Keratinocyte (primary cell): Measurements from ENCODE around the gene PCDH9. TPM values are rescaled to one million over a fixed set of nuclear protein-coding genes. Genes with fewer than 3 reads are reported as not detected.

Source experiments
- DNase-seq: peaks from one replicate; pipeline ENCODE4 v3.0.0-alpha.2; 2011; ENCODE audit warnings: low read depth, missing footprints, low spot score
- FAIRE-seq: peaks from 2 replicates; lab custom pipeline; 2011; peaks lifted over from hg19 to GRCh38; lab: Jason Lieb, UNC
- H2AFZ ChIP-seq: 2 replicates; pipeline ENCODE4 v1.6.0; 2012; ENCODE audit warnings: low read length, control low read depth, inconsistent platforms; ENCODE audit not compliant: control insufficient read depth
- H3K27ac ChIP-seq: 2 replicates; pipeline ENCODE4 v1.5.1; 2011; ENCODE audit warnings: low read length; ENCODE audit not compliant: control insufficient read depth, insufficient read depth
- H3K27me3 ChIP-seq: 3 replicates; pipeline ENCODE4 v1.6.0; 2011; ENCODE audit warnings: low read length; ENCODE audit not compliant: control insufficient read depth, insufficient read depth; ENCODE audit errors: extremely low read depth
- H3K36me3 ChIP-seq, 2 experiments: 2 replicates in 1 of 2; 3 replicates in 1 of 2; pipeline ENCODE4 v1.5.1; 2011; ENCODE audit warnings: low read length in 2 of 2, mild to moderate bottlenecking in 1 of 2; ENCODE audit not compliant: control insufficient read depth in 2 of 2, insufficient read depth in 2 of 2; ENCODE audit errors: extremely low read depth in 1 of 2
- H3K4me1 ChIP-seq: 3 replicates; pipeline ENCODE4 v1.5.1; 2011; ENCODE audit warnings: low read length; ENCODE audit not compliant: control insufficient read depth, insufficient read depth; ENCODE audit errors: extremely low read depth
- H3K4me2 ChIP-seq: 3 replicates; pipeline ENCODE4 v1.6.0; 2011; ENCODE audit warnings: low read depth, low read length; ENCODE audit not compliant: control insufficient read depth, insufficient read depth; ENCODE audit errors: extremely low read depth
- H3K4me3 ChIP-seq, 3 experiments: fragments of 200-600 bp in 1 of 3; sonication (generic) in 1 of 3; 2 replicates in 2 of 3; 3 replicates in 1 of 3; pipeline ENCODE4 v1.5.1; 2011 to 2016; ENCODE audit warnings: low read length in 3 of 3, mild to moderate bottlenecking in 3 of 3, control low read depth in 2 of 3, inconsistent platforms in 1 of 3, low read depth in 1 of 3, mixed read lengths in 1 of 3, mixed run types in 1 of 3, moderate library complexity in 1 of 3; ENCODE audit not compliant: control insufficient read depth in 2 of 3, insufficient read depth in 2 of 3; ENCODE audit errors: extremely low read depth in 1 of 3
- H3K79me2 ChIP-seq: 2 replicates; pipeline ENCODE4 v1.6.0; 2012; ENCODE audit warnings: low read length; ENCODE audit not compliant: control insufficient read depth, insufficient read depth
- H3K9ac ChIP-seq: 3 replicates; pipeline ENCODE4 v1.6.0; 2011; ENCODE audit warnings: low read length; ENCODE audit not compliant: control insufficient read depth, insufficient read depth; ENCODE audit errors: extremely low read depth
- H3K9me1 ChIP-seq: 3 replicates; pipeline ENCODE4 v1.6.0; 2011; ENCODE audit warnings: low read length; ENCODE audit not compliant: control insufficient read depth, insufficient read depth; ENCODE audit errors: extremely low read depth
- H3K9me3 ChIP-seq: 2 replicates; pipeline ENCODE4 v1.5.1; 2012; ENCODE audit warnings: low read depth, low read length; ENCODE audit not compliant: control insufficient read depth
- H4K20me1 ChIP-seq: 3 replicates; pipeline ENCODE4 v1.6.0; 2011; ENCODE audit warnings: low read length; ENCODE audit not compliant: control insufficient read depth, insufficient read depth; ENCODE audit errors: extremely low read depth
- CTCF ChIP-seq, 3 experiments: IDR thresholded peaks in 1 of 3; conservative IDR thresholded peaks in 1 of 3; optimal IDR thresholded peaks in 1 of 3; 2 replicates in 2 of 3; 3 replicates in 1 of 3; pipeline versions ENCODE3 to v1.5.1; 2011; ENCODE audit warnings: low read length in 3 of 3, mild to moderate bottlenecking in 3 of 3, moderate library complexity in 2 of 3, control low read depth in 1 of 3, inconsistent platforms in 1 of 3; ENCODE audit not compliant: insufficient read depth in 2 of 3; ENCODE audit errors: extremely low read depth in 1 of 3
- EZH2 ChIP-seq: IDR thresholded peaks from one replicate; pipeline ENCODE4 v1.6.1; 2012; ENCODE audit warnings: inconsistent platforms, mild to moderate bottlenecking, low read length, moderate library complexity
- dilution Hi-C: fragments of 300-500 bp; cut with MboI; formaldehyde crosslinking; loops from one replicate; pipeline ENCODE4 v1.7.0; 2020; ENCODE audit warnings: low sequenced_read_pairs; ENCODE audit not compliant: extremely low pct_ligation_motif_present
- polyA plus RNA-seq, 5 experiments: library from polyadenylated mRNA; depleted of rRNA in 3 of 5; stranded (reverse) in 3 of 5; stranded (forward) in 1 of 5; unstranded in 1 of 5; fragments of >200 nt; gene quantifications; 1 replicate in 1 of 5; 2 replicates in 3 of 5; 3 replicates in 1 of 5; pipeline versions ENCODE4 v1.2.1 to v1.2.3, GENCODE V29; 2011 to 2012; ENCODE audit warnings: missing spikeins in 2 of 5, low read depth in 1 of 5, low replicate concordance in 1 of 5

Gene PCDH9
- polyA plus RNA-seq, 1 donor (not counting 4 experiments of a cell fraction or from before 2014, with no cell fraction given): 0.21 TPM

- H3K4me1 ChIP-seq: no peaks in the 10 kb centered on the region
- no peaks in the 10 kb centered on the region for H3K9me1 ChIP-seq
- no peak overlapping the region for H3K4me2 ChIP-seq
- no peaks in the 10 kb centered on the region for H3K79me2 ChIP-seq
- dilution Hi-C loops: no loop called here
- H3K4me3 ChIP-seq: no peak overlapping the region
- no peaks in the 10 kb centered on the region for H3K9me3 ChIP-seq
- FAIRE-seq (no peak), DNase-seq (no peak)
- no peak overlapping the region for H3K9ac ChIP-seq
- H3K27me3 ChIP-seq: no peaks in the 10 kb centered on the region
- H3K27ac ChIP-seq: no peak overlapping the region
- H4K20me1 ChIP-seq: no peaks in the 10 kb centered on the region
- H2AFZ ChIP-seq: no peak overlapping the region
- no peaks in the 10 kb centered on the region for H3K36me3 ChIP-seq
- TF ChIP-seq CTCF (optimal IDR thresholded peaks at IDR 0.05 in 1 of 3, IDR thresholded peaks at IDR 0.05 in 1 of 3, conservative IDR thresholded peaks at IDR 0.05 in 1 of 3; ENCODE audit: extremely low read depth in 1 of 3, insufficient read depth in 2 of 3, low read length in 3 of 3) (no peak), EZH2 (no peak)
These were observed 740.5 kb downstream of the PCDH9 start for GRCh38 chr13:66489586-66489985.

GRCh38 chr13:66489172-66489571 is 741.0 kb downstream of the PCDH9 start:
- no peaks in the 10 kb centered on the region for H3K9me1 ChIP-seq
- H4K20me1 ChIP-seq: no peaks in the 10 kb centered on the region
- H3K4me3 ChIP-seq: no peak overlapping the region
- dilution Hi-C loops: no loop called here
- no peak overlapping the region for H3K4me2 ChIP-seq
- H3K9ac ChIP-seq: no peak overlapping the region
- no peaks in the 10 kb centered on the region for H3K36me3 ChIP-seq
- TF ChIP-seq EZH2: no peak
- no peak for TF ChIP-seq CTCF (optimal IDR thresholded peaks at IDR 0.05 in 1 of 3, IDR thresholded peaks at IDR 0.05 in 1 of 3, conservative IDR thresholded peaks at IDR 0.05 in 1 of 3; ENCODE audit: extremely low read depth in 1 of 3, insufficient read depth in 2 of 3, low read length in 3 of 3)
- FAIRE-seq (no peak), DNase-seq (no peak)
- no peak overlapping the region for H3K27ac ChIP-seq
- H3K9me3 ChIP-seq: no peaks in the 10 kb centered on the region
- no peak overlapping the region for H2AFZ ChIP-seq
- H3K79me2 ChIP-seq: no peaks in the 10 kb centered on the region
- no peaks in the 10 kb centered on the region for H3K27me3 ChIP-seq
- H3K4me1 ChIP-seq: no peaks in the 10 kb centered on the region
